Measurements from ENCODE around the gene KDM4B.

Gene KDM4B

GRCh38 chr19:5173993-5174392 lies 205.1 kb downstream of the KDM4B start:
- no peak for DNase-seq (ENCODE audit: low read depth in 1 of 2, low spot score in 1 of 2)
- Histone ChIP-seq H3K27me3 (ENCODE audit: insufficient read depth, poor library complexity, severe bottlenecking) (no peaks in the 10 kb centered on the region), H3K27ac (replicated peaks) (no peak overlapping the region), H3K4me3 (replicated peaks; ENCODE audit: insufficient read depth, low read length) (no peak overlapping the region)
- TF ChIP-seq POLR2AphosphoS5 (IDR thresholded peaks at IDR 0.05; ENCODE audit: low read depth) = no peak

GRCh38 chr19:5177745-5178450 lies 209.0 kb downstream of the KDM4B start:
- H3K27ac ChIP-seq (replicated peaks) = no peak overlapping the region
- no peak overlapping the region for H3K4me3 ChIP-seq (replicated peaks; ENCODE audit: insufficient read depth, low read length)
- no peak for TF ChIP-seq GABPA (IDR thresholded peaks at IDR 0.05; ENCODE audit: low read depth)
- no peak for TF ChIP-seq CTCF (IDR thresholded peaks at IDR 0.05; ENCODE audit: insufficient read depth, low read length)
- TF ChIP-seq REST (IDR thresholded peaks at IDR 0.05; ENCODE audit: insufficient replicate concordance, low read depth) = no peak
- no peak for TF ChIP-seq POLR2AphosphoS5 (IDR thresholded peaks at IDR 0.05; ENCODE audit: low read depth)
- no peak for TF ChIP-seq SPI1 (IDR thresholded peaks at IDR 0.05; ENCODE audit: borderline replicate concordance, low read depth)
- H3K27me3 ChIP-seq (ENCODE audit: insufficient read depth, poor library complexity, severe bottlenecking) = no peaks in the 10 kb centered on the region
- no peak for DNase-seq (ENCODE audit: low read depth in 1 of 2, low spot score in 1 of 2)

- no peak for DNase-seq (ENCODE audit: low read depth in 1 of 2, low spot score in 1 of 2)
- H3K27ac ChIP-seq (replicated peaks) = no peak overlapping the region
- TF ChIP-seq SPI1 (IDR thresholded peaks at IDR 0.05; ENCODE audit: borderline replicate concordance, low read depth) = no peak
- TF ChIP-seq GABPA (IDR thresholded peaks at IDR 0.05; ENCODE audit: low read depth) = no peak
- TF ChIP-seq REST (IDR thresholded peaks at IDR 0.05; ENCODE audit: insufficient replicate concordance, low read depth) = no peak
- no peak for TF ChIP-seq POLR2AphosphoS5 (IDR thresholded peaks at IDR 0.05; ENCODE audit: low read depth)
- no peak for TF ChIP-seq CTCF (IDR thresholded peaks at IDR 0.05; ENCODE audit: insufficient read depth, low read length)
- H3K27me3 ChIP-seq (ENCODE audit: insufficient read depth, poor library complexity, severe bottlenecking) = no peaks in the 10 kb centered on the region
- H3K4me3 ChIP-seq (replicated peaks; ENCODE audit: insufficient read depth, low read length) = no peak overlapping the region
Observed at GRCh38 chr19:5178841-5179240, 209.9 kb downstream of the KDM4B start.

- no peak for DNase-seq (ENCODE audit: low read depth in 1 of 2, low spot score in 1 of 2)
- Histone ChIP-seq H3K27me3 (ENCODE audit: insufficient read depth, poor library complexity, severe bottlenecking) (no peaks in the 10 kb centered on the region), H3K4me3 (replicated peaks; ENCODE audit: insufficient read depth, low read length) (no peak overlapping the region), H3K27ac (replicated peaks) (no peak overlapping the region)
- TF ChIP-seq REST (IDR thresholded peaks at IDR 0.05; ENCODE audit: insufficient replicate concordance, low read depth) = no peak
- no peak for TF ChIP-seq GABPA (IDR thresholded peaks at IDR 0.05; ENCODE audit: low read depth)
- no peak for TF ChIP-seq SPI1 (IDR thresholded peaks at IDR 0.05; ENCODE audit: borderline replicate concordance, low read depth)
- no peak for TF ChIP-seq CTCF (IDR thresholded peaks at IDR 0.05; ENCODE audit: insufficient read depth, low read length)
- no peak for TF ChIP-seq POLR2AphosphoS5 (IDR thresholded peaks at IDR 0.05; ENCODE audit: low read depth)
Observed at GRCh38 chr19:5179256-5179655, 210.3 kb downstream of the KDM4B start.
